22Rv1 (cell line): ENCODE results near the gene ZMAT5.

Experiments used
- H3K27ac ChIP-seq: fragments of 450-650 bp; 2 replicates; pipeline ENCODE4 v1.5.1; 2017
- CTCF ChIP-seq: fragments of 450-650 bp; IDR thresholded peaks from 2 replicates; pipeline ENCODE4 v1.5.1; 2017; ENCODE audit warnings: mild to moderate bottlenecking
- ZFX ChIP-seq: fragments of 450-650 bp; IDR thresholded peaks from 2 replicates; pipeline ENCODE4 v1.6.1; 2017; ENCODE audit warnings: antibody characterized with exemption, borderline replicate concordance

The ZMAT5 gene

DNA sequence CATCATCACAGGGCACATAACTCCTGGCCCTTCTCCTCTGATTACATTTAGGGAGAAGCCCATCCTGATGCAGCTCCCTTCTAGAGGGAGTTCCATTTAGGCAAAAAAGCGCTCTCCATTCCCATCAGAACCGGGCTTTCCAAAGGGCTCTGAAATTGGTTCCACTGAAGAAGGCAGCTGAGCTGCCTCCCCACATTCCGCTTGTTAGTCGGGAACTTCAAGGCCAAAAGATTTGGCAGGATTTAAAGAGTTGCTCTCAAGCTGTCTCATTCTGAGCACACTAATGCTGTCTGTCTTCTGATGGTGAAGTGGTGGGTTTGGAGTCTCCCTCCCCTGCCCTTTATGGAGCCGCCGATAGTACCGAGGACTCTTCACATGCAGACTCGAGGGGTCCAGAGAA lies 73.6 kb downstream of the ZMAT5 start:
- TF ChIP-seq ZFX: no peak
- no peak for TF ChIP-seq CTCF
- no peak overlapping the region for H3K27ac ChIP-seq

GRCh38 chr22:29692327-29692640 lies 74.5 kb downstream of the ZMAT5 start:
- TF ChIP-seq ZFX: no peak
- no peak overlapping the region for H3K27ac ChIP-seq

DNA sequence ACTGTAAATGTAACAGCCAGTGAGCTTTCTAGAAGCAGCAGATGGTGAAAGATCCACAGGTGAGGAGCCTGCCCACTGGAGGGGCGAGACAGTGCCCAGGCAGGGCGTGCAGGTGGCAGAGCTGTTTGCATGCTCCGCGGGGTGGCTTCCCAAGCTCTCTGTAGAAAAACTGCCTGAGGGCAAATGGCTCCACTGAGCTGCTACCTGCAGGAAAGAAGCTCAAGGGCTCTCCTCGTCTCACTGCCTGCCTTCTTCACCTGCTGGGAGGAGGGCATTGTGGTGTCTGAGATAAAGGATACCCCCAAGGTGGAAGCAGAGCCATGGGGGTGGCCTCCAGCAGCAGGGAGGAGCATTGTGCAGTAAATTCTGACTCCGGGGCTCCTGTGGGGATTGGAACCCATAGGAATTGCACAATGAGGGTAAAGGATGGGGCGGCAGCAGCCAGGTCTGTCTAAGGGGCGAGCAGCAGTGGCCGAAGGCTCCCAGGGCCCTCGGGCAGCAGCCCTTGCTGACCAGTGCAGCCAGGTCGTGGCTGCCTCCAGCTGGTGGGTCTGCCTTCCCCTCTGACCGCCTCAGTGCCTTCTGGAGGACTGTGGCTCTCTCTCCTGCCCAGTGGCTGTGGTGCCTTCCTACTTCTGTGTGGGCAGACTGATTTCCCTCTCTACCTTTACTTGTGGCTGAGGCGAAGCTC lies 75.0 kb downstream of the ZMAT5 start:
- no peak for TF ChIP-seq CTCF
- no peak for TF ChIP-seq ZFX
- no peak overlapping the region for H3K27ac ChIP-seq

GRCh38 chr22:29690476-29690875 lies 76.3 kb downstream of the ZMAT5 start:
- no peak overlapping the region for H3K27ac ChIP-seq
- TF ChIP-seq ZFX (no peak), CTCF (no peak)

GRCh38 chr22:29689880-29690213 lies 77.0 kb downstream of the ZMAT5 start:
- H3K27ac ChIP-seq: no peak overlapping the region
- peak; percentile 87 for TF ChIP-seq CTCF
- no peak for TF ChIP-seq ZFX

DNA sequence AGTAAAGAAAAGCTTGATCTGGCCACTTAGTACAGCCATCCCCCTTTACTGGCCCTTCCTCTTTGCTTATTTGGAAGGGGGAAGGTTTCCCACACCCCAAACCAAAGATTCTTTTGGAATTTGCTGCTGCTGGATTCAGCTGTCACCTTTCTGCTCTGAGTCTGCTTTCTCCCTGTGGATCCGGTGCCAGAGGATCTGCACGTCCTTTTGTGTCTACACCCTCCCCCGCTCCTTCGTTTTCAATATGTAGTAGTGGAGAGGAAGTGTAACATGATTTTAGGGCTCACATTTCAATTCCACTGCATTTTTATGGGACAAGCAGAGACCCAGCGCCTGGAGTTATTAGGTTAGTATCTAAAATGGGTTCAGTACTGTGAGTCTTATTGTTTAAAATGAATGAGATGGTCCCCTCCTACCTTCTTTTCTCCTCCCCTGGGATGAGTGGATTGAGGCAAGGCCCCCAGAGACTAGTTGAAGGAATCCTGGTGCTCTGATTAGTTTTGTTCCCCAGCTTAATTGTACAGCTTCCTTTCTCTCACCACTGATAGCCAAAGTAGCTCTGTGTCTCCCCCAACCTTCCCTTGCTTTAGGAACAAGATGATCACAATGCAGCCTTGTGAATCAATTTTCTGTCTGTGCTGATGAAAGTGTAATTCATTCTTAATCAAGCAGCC lies 77.5 kb downstream of the ZMAT5 start:
- no peak overlapping the region for H3K27ac ChIP-seq
- no peak for TF ChIP-seq CTCF
- TF ChIP-seq ZFX: no peak

DNA sequence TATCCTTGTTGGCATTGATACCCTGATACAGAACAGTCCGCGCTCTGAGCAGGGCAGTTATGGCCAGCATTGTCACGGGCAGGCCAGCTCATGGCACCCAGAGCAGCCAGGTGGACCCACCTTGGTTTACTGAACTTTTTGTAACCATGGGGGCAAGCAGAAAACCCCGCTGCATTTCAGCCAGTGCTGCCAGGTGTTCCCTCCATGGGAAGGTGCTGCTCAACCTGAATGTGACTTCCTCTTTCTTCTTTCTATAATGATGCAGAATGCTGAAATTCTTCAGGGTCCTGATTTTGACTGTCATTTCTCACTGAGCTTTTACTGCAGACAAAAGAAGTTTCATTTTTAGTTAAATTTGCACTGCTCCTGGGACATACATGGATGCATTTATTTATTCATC lies 82.6 kb downstream of the ZMAT5 start:
- no peak for TF ChIP-seq CTCF
- TF ChIP-seq ZFX: no peak
- H3K27ac ChIP-seq: no peak overlapping the region

DNA sequence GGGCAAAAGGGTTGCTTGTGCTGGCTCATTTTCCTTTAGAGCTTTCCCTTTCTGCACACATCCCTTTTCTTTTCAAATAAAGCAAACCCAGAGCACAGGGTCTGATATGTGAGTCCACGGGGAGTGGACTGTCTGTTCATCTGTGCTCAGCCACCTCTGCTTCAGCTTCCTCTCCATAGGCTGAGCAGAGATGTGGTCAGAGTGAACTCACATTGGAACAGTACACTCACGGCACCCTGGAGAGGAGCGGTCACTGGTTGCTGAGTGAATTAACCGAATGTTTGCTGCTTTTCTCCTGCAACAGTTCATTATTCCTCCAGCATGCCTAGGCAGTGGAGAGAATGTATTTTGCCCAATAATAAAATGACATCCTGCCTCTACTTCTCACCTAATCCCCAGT lies 83.3 kb downstream of the ZMAT5 start:
- no peak overlapping the region for H3K27ac ChIP-seq
- TF ChIP-seq CTCF (no peak), ZFX (no peak)
